ENCODE measurements around the gene ZSWIM5.

GRCh38 chr1:45238846-45239245 lies 32.4 kb upstream of the ZSWIM5 start:
- TF ChIP-seq, protein P1, sequence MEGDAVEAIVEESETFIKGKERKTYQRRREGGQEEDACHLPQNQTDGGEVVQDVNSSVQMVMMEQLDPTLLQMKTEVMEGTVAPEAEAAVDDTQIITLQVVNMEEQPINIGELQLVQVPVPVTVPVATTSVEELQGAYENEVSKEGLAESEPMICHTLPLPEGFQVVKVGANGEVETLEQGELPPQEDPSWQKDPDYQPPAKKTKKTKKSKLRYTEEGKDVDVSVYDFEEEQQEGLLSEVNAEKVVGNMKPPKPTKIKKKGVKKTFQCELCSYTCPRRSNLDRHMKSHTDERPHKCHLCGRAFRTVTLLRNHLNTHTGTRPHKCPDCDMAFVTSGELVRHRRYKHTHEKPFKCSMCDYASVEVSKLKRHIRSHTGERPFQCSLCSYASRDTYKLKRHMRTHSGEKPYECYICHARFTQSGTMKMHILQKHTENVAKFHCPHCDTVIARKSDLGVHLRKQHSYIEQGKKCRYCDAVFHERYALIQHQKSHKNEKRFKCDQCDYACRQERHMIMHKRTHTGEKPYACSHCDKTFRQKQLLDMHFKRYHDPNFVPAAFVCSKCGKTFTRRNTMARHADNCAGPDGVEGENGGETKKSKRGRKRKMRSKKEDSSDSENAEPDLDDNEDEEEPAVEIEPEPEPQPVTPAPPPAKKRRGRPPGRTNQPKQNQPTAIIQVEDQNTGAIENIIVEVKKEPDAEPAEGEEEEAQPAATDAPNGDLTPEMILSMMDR (optimal IDR thresholded peaks at IDR 0.05 in 1 of 3, IDR thresholded peaks at IDR 0.05 in 1 of 3, conservative IDR thresholded peaks at IDR 0.05 in 1 of 3; ENCODE audit: extremely low read depth in 1 of 3, insufficient read depth in 2 of 3, low read length in 3 of 3): no peak
- no peak for TF ChIP-seq EZH2 (IDR thresholded peaks at IDR 0.05; ENCODE audit: low read length)

Data from keratinocyte (primary cell).